Cardiac muscle cell (in vitro differentiated cells and primary cell): Measurements from ENCODE around the gene NLRP12. TPM values are rescaled to one million over a fixed set of nuclear protein-coding genes. Genes with fewer than 3 reads are reported as not detected.
"Not testable (repeated sequence)": the region's sequence is repeated elsewhere in the genome, so short reads cannot be mapped to it uniquely, and the experiment has no call there.

ENCODE experiments used
- DNase-seq, 2 donors: peaks; one replicate each; pipeline versions ENCODE4 v3.0.0 to v3.0.0-alpha.2; 2010 to 2017; ENCODE audit warnings: low read depth in 1 of 2, low spot score in 1 of 2
- H3K27ac ChIP-seq: fragments of 200-600 bp; sonication (generic); 2 replicates; pipeline ENCODE4 v1.5.1; 2016
- H3K27me3 ChIP-seq: fragments of 200-600 bp; sonication (generic); 2 replicates; pipeline ENCODE4 v1.6.0; 2016; ENCODE audit warnings: control low read depth
- H3K36me3 ChIP-seq: fragments of 200-600 bp; sonication (generic); 2 replicates; pipeline ENCODE4 v1.5.1; 2016; ENCODE audit warnings: control low read depth
- H3K4me1 ChIP-seq: fragments of 200-600 bp; sonication (generic); 2 replicates; pipeline ENCODE4 v1.8.1; 2017; ENCODE audit warnings: low read depth, mild to moderate bottlenecking, mixed run types
- H3K4me3 ChIP-seq: fragments of 200-600 bp; sonication (generic); 2 replicates; pipeline ENCODE4 v1.5.1; 2016; ENCODE audit warnings: mild to moderate bottlenecking
- H3K9me3 ChIP-seq: fragments of 200-600 bp; sonication (generic); 2 replicates; pipeline ENCODE4 v1.5.1; 2017; ENCODE audit warnings: low read depth, mild to moderate bottlenecking, control low read depth
- CTCF ChIP-seq: IDR thresholded peaks from 2 replicates; pipeline ENCODE4 v1.5.1; 2012; ENCODE audit warnings: low read depth, mild to moderate bottlenecking, low read length
- polyA plus RNA-seq: library from polyadenylated mRNA; unstranded; fragments of >200 nt; fragmentation: Nextera tagmentation; extraction: Ambion mirVana; gene quantifications from 2 replicates; pipeline ENCODE4 v1.2.1, GENCODE V29; 2016
- total RNA-seq: library from RNA; depleted of rRNA; stranded (reverse); fragments of >200 nt; gene quantifications from 2 replicates; pipeline ENCODE4 v1.2.3, GENCODE V29; 2016

The NLRP12 gene
- total and polyA plus RNA-seq, 2 experiments from 2014 or later = not detected

DNA sequence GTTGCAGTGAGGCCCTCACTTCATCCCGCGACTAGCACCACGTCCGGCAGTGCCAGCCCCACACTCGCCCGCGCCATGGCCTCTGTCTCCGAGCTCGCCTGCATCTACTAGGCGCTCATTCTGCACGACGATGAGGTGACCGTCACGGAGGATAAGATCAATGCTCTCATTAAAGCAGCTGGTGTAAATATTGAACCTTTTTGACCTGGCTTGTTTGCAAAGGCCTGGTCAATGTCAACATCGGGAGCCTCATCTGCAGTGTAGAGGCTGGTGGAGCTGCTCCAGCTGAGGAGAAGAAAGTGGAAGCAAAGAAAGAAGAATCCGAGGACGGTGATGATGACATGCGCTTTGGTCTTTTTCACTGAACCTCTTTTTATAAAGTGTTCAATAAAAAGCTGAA is 48.6 kb downstream of the NLRP12 start:
- H3K36me3 ChIP-seq = no peaks in the 10 kb centered on the region
- peaks cover 4% of the 10 kb centered on the region for H3K4me1 ChIP-seq
- H3K4me3 ChIP-seq = no peak overlapping the region
- H3K27me3 ChIP-seq = no peaks in the 10 kb centered on the region
- no peak overlapping the region for H3K27ac ChIP-seq
- no peaks in the 10 kb centered on the region for H3K9me3 ChIP-seq
- TF ChIP-seq CTCF = no peak
- DNase-seq = no peak

DNA sequence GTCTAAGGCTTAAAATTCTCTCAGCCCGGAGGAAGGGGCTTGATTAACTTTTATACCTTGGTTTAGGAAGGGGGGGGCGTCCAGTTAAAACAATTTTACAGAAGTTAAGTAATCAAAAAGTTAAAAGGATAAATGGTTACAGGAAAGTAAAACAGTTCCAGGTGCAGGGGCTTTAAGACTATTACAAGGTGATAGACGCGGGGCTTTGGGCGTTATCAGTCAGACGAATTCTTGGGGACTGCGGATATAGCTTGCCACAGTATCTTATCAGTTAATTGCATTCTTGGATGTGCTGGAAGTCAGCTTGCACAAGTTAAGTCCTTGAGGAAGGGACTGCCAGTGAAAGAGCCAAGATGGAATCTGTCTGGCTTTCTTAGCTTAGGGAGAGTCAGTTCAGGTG is 49.6 kb downstream of the NLRP12 start:
- H3K27ac ChIP-seq, DNase-seq, H3K36me3 ChIP-seq, H3K27me3 ChIP-seq, H3K4me1 ChIP-seq, H3K4me3 ChIP-seq, H3K9me3 ChIP-seq: not testable (repeated sequence)

DNA sequence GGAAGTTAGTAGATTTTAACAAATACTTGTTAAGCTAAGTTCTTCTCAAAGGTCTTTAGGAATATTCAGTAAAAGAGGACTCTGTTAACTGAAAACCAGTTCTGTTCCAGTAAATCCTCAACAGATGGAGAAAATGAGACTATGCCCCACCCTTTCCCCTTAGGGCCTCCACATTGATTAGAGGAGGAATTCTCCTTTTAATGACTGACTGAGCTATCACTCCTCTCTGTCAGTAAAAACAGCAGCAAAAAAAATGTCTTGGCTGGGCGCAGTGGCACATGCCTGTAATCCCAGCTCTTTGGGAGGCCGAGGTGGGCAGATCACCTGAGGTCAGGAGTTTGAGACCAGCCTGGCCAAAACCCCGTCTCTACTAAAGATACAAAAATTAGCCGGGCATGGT is 50.1 kb downstream of the NLRP12 start:
- H3K36me3 ChIP-seq = no peaks in the 10 kb centered on the region
- no peak for DNase-seq
- peaks cover 4% of the 10 kb centered on the region for H3K4me1 ChIP-seq
- H3K9me3 ChIP-seq = no peaks in the 10 kb centered on the region
- H3K27ac ChIP-seq = no peak overlapping the region
- TF ChIP-seq CTCF = no peak
- H3K27me3 ChIP-seq = no peaks in the 10 kb centered on the region
- H3K4me3 ChIP-seq = no peak overlapping the region

DNA sequence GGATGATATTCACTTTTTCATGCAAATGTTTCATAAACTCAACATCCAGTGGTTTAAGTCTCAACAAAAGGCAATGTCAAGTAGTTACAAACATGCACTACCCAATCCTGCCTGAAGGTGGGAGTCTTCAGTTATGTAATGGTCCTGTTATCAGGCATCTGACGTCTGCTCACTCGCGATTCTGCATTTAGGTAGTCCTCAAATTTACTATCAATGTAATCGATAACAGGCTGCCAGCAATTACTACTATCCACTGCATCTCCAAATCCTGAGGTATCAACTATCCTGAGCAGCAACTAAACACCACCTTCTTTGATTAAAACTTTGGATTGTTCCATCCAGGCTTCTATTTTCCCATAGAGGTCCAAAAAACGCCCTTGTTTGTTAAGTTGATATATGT is 51.2 kb downstream of the NLRP12 start:
- Histone ChIP-seq H3K27me3 (no peaks in the 10 kb centered on the region), H3K9me3 (no peaks in the 10 kb centered on the region), H3K4me1 (peaks cover 4% of the 10 kb centered on the region), H3K27ac (no peak overlapping the region), H3K36me3 (no peaks in the 10 kb centered on the region), H3K4me3 (no peak overlapping the region)
- TF ChIP-seq CTCF = peak; percentile 78
- DNase-seq = peak; percentile 68 to 74

DNA sequence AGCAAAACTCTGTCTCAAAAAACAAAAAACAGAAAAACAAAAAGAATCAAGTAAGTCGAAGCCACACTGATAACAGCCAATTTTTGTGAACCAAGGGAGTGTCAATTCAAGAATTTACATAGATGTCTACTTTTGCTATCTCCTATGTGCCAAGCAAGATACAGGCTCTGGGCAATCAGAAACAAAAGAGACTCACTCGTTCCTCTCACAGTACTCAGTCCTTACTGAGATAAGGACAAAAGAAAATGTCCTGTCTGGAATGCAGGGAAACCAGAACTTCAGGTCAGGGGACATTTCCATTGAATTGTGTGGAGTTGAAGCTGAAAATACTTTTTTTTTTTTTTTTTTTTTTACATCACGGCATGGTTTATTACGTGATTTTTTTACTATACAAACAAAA is 53.0 kb downstream of the NLRP12 start:
- no peaks in the 10 kb centered on the region for H3K27me3 ChIP-seq
- H3K4me1 ChIP-seq = peaks cover 4% of the 10 kb centered on the region
- TF ChIP-seq CTCF = no peak
- no peak for DNase-seq
- H3K36me3 ChIP-seq = no peaks in the 10 kb centered on the region
- H3K9me3 ChIP-seq = no peaks in the 10 kb centered on the region
- H3K4me3 ChIP-seq = no peak overlapping the region
- H3K27ac ChIP-seq = no peak overlapping the region

- H3K36me3 ChIP-seq, DNase-seq, H3K4me3 ChIP-seq, H3K27me3 ChIP-seq, H3K4me1 ChIP-seq, H3K9me3 ChIP-seq, H3K27ac ChIP-seq: not testable (repeated sequence)
These were observed 54.3 kb downstream of the NLRP12 start for GRCh38 chr19:53769696-53770309.

GRCh38 chr19:53768401-53768800 is 55.7 kb downstream of the NLRP12 start:
- Histone ChIP-seq H3K27me3 (no peaks in the 10 kb centered on the region), H3K36me3 (no peaks in the 10 kb centered on the region), H3K4me1 (peaks cover 4% of the 10 kb centered on the region), H3K9me3 (no peaks in the 10 kb centered on the region), H3K27ac (no peak overlapping the region), H3K4me3 (no peak overlapping the region)
- TF ChIP-seq CTCF = no peak
- DNase-seq = no peak

DNA sequence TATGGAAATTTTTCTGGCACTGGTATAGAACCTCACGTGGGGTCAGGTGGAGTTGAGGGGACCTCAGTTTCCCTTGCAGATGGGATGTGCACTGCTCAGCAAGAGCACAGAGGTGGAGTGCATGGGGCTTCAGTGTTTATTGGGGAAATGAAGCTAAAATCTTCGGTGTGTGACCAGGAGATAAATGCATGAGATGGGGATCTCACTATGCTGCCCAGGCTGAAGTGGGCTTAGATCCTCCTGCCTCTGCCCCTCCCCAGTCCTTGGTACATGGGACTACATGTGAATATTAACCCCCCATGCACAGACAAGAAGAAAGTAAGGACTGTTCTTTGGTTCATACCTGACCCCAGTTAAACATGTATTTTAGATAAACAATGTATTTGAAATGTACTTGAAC is 65.1 kb downstream of the NLRP12 start:
- H3K27me3 ChIP-seq, H3K9me3 ChIP-seq, H3K4me1 ChIP-seq, H3K27ac ChIP-seq, DNase-seq, H3K4me3 ChIP-seq, H3K36me3 ChIP-seq: not testable (repeated sequence)
